ENCODE data around the gene RAB24.

DNA sequence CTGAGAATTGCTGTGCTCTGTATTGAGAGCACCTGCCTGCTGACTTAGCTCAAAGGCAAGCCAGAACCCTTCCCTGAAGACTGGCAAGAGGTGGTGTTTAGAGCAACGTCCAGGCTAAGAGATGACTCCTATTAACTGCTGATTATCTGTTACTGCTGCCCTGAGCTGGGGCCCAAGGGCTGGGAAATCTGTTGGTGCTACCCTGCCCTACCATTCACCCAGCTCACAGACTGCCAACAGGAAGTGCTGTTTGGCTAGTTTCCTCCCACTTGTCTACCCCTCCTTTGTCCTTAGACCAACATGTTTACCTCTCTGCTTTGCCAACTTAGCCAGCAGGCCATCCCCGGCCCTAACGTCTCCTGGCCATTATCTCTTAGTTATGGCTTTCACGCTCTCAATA, 6.9 kb downstream of the RAB24 start:
- TF ChIP-seq, protein P1, sequence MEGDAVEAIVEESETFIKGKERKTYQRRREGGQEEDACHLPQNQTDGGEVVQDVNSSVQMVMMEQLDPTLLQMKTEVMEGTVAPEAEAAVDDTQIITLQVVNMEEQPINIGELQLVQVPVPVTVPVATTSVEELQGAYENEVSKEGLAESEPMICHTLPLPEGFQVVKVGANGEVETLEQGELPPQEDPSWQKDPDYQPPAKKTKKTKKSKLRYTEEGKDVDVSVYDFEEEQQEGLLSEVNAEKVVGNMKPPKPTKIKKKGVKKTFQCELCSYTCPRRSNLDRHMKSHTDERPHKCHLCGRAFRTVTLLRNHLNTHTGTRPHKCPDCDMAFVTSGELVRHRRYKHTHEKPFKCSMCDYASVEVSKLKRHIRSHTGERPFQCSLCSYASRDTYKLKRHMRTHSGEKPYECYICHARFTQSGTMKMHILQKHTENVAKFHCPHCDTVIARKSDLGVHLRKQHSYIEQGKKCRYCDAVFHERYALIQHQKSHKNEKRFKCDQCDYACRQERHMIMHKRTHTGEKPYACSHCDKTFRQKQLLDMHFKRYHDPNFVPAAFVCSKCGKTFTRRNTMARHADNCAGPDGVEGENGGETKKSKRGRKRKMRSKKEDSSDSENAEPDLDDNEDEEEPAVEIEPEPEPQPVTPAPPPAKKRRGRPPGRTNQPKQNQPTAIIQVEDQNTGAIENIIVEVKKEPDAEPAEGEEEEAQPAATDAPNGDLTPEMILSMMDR (IDR thresholded peaks at IDR 0.05) = no peak
- TF ChIP-seq POLR2A (IDR thresholded peaks at IDR 0.05) = no peak
